Uterus (tissue), 4 donors: ENCODE data around the gene DEDD2. TPM values are rescaled to one million over a fixed set of nuclear protein-coding genes. Genes with fewer than 3 reads are reported as not detected.

Experiments
- DNase-seq, 2 donors: peaks; one replicate each; pipeline ENCODE4 v3.0.0-alpha.2; 2019 to 2020
- H3K27ac ChIP-seq, 2 donors: fragments of 200-600 bp; sonication (generic); 1 replicate in 1 of 2; 2 replicates in 1 of 2; pipeline ENCODE4 v1.5.1; 2016 to 2018
- H3K27me3 ChIP-seq, 2 donors: fragments of 200-600 bp; sonication (generic); one replicate each; pipeline ENCODE4 v1.5.1; 2018 to 2019; ENCODE audit warnings: control low read depth in 1 of 2
- H3K36me3 ChIP-seq, 2 donors: fragments of 200-600 bp; sonication (generic); one replicate each; pipeline ENCODE4 v1.5.1; 2019; ENCODE audit warnings: control low read depth in 1 of 2
- H3K4me1 ChIP-seq, 2 donors: fragments of 200-600 bp; sonication (generic); one replicate each; pipeline ENCODE4 v1.5.1; 2018 to 2019; ENCODE audit warnings: control low read depth in 1 of 2
- H3K4me3 ChIP-seq, 2 donors: fragments of 200-600 bp; sonication (generic); 1 replicate in 1 of 2; 2 replicates in 1 of 2; pipeline ENCODE4 v1.5.1; 2018 to 2019; ENCODE audit warnings: mild to moderate bottlenecking in 1 of 2
- H3K9me3 ChIP-seq, 2 donors: fragments of 200-600 bp; sonication (generic); one replicate each; pipeline ENCODE4 v1.5.1; 2019; ENCODE audit warnings: control low read depth in 1 of 2
- CTCF ChIP-seq, 4 experiments: fragments of 200-600 bp in 2 of 4; fragments of 450-650 bp in 2 of 4; sonication (generic) in 2 of 4; IDR thresholded peaks; one replicate each; pipeline ENCODE4 v1.5.1; 2016 to 2019; ENCODE audit warnings: antibody characterized with exemption in 4 of 4, mild to moderate bottlenecking in 2 of 4, moderate library complexity in 1 of 4
- POLR2A ChIP-seq, 2 donors: fragments of 450-650 bp; IDR thresholded peaks; one replicate each; pipeline ENCODE4 v1.6.1; 2016; ENCODE audit warnings: antibody characterized with exemption in 2 of 2, mild to moderate bottlenecking in 1 of 2, moderate library complexity in 1 of 2
- intact Hi-C: fragments of 100-400 bp; cut with DNase I; formaldehyde crosslinking; loops from one replicate; pipeline ENCODE4 v1.15.1; 2023; ENCODE audit warnings: low total_unique reads
- total RNA-seq, 4 donors: library from RNA; depleted of rRNA in 3 of 4; stranded (reverse); fragments of >200 nt in 3 of 4; gene quantifications; one replicate each; pipeline versions ENCODE4 v1.1.0 to v1.2.4, GENCODE V29; 2014 to 2023
- donor health status: DM: yes; HTN: yes; CAD: no.

The DEDD2 gene
- total RNA-seq, 4 donors from 2014 or later: 8.2 to 127 (median 23.0) TPM

GRCh38 chr19:42175952-42176648 lies 41.4 kb downstream of the DEDD2 start:
- intact Hi-C loops: no loop called here

GRCh38 chr19:42174958-42175734 lies 42.3 kb downstream of the DEDD2 start:
- Histone ChIP-seq H3K4me1 (no peaks in the 10 kb centered on the region), H3K36me3 (no peaks in the 10 kb centered on the region), H3K4me3 (no peak overlapping the region), H3K9me3 (no peaks in the 10 kb centered on the region), H3K27ac (no peak overlapping the region), H3K27me3 (peaks cover 0 to 14% of the 10 kb centered on the region in 2 donors)
- intact Hi-C loops: no loop called here
- DNase-seq: no peak
- TF ChIP-seq CTCF (IDR thresholded peaks at IDR 0.05): no peak
- TF ChIP-seq POLR2A (IDR thresholded peaks at IDR 0.05): no peak

More at GRCh38 chr19:42175952-42176648, 41.4 kb downstream of the DEDD2 start:
- Histone ChIP-seq H3K36me3 (no peaks in the 10 kb centered on the region), H3K9me3 (no peaks in the 10 kb centered on the region), H3K4me3 (peak overlapping the region; percentile 1 to 33), H3K27ac (peak overlapping the region in 1 of 2 donors; percentile 33), H3K27me3 (peaks cover 0 to 23% of the 10 kb centered on the region in 2 donors), H3K4me1 (no peaks in the 10 kb centered on the region)
- TF ChIP-seq POLR2A (IDR thresholded peaks at IDR 0.05) (no peak), CTCF (IDR thresholded peaks at IDR 0.05) (no peak)
- DNase-seq: no peak

- intact Hi-C loops: no loop called here
- no peak for DNase-seq
- no peaks in the 10 kb centered on the region for H3K4me1 ChIP-seq
- H3K27ac ChIP-seq: no peak overlapping the region
- no peak for TF ChIP-seq CTCF (IDR thresholded peaks at IDR 0.05)
- no peak for TF ChIP-seq POLR2A (IDR thresholded peaks at IDR 0.05)
- H3K9me3 ChIP-seq: no peaks in the 10 kb centered on the region
- H3K27me3 ChIP-seq: peaks cover 0 to 7% of the 10 kb centered on the region in 2 donors
- no peaks in the 10 kb centered on the region for H3K36me3 ChIP-seq
- H3K4me3 ChIP-seq: no peak overlapping the region
Observed at GRCh38 chr19:42174188-42174587, 43.3 kb downstream of the DEDD2 start.

GRCh38 chr19:42173695-42174094 lies 43.8 kb downstream of the DEDD2 start:
- no peak for DNase-seq
- intact Hi-C loops: no loop called here
- TF ChIP-seq CTCF (IDR thresholded peaks at IDR 0.05) (no peak), POLR2A (IDR thresholded peaks at IDR 0.05) (no peak)
- H3K9me3 ChIP-seq: no peaks in the 10 kb centered on the region
- H3K4me1 ChIP-seq: no peaks in the 10 kb centered on the region
- peaks cover 0 to 5% of the 10 kb centered on the region in 2 donors for H3K27me3 ChIP-seq
- H3K27ac ChIP-seq: no peak overlapping the region
- no peak overlapping the region for H3K4me3 ChIP-seq
- H3K36me3 ChIP-seq: no peaks in the 10 kb centered on the region

GRCh38 chr19:42172261-42172660 lies 45.2 kb downstream of the DEDD2 start:
- intact Hi-C loops: no loop called here
- Histone ChIP-seq H3K27ac (no peak overlapping the region), H3K4me1 (no peaks in the 10 kb centered on the region), H3K4me3 (no peak overlapping the region), H3K36me3 (no peaks in the 10 kb centered on the region), H3K9me3 (no peaks in the 10 kb centered on the region), H3K27me3 (no peaks in the 10 kb centered on the region)
- TF ChIP-seq POLR2A (IDR thresholded peaks at IDR 0.05) (no peak), CTCF (IDR thresholded peaks at IDR 0.05) (no peak)
- DNase-seq: no peak
